Erythroblast (primary cell): ENCODE measurements around the gene TESK2.
"Not testable (repeated sequence)": the region's sequence is repeated elsewhere in the genome, so short reads cannot be mapped to it uniquely, and the experiment has no call there.

Experiments
- DNase-seq, 2 experiments: peaks; one replicate each; lab custom pipeline; 2025; lab: John Stamatoyannopoulos, UW
- GATA1 ChIP-seq: IDR thresholded peaks from 2 replicates; pipeline ENCODE4 v1.6.1; 2011; ENCODE audit warnings: low read depth, mild to moderate bottlenecking, control low read depth, low read length, moderate library complexity
- POLR2A ChIP-seq: IDR thresholded peaks from 2 replicates; pipeline ENCODE4 v1.6.1; 2011; ENCODE audit warnings: mild to moderate bottlenecking, low read length

Gene TESK2

GRCh38 chr1:45490626-45491486, at the start of gene TESK2:
Gene TESK2 (minus strand): TSS chr1:45491163. CDS start chr1:45457785, 33,378 bp downstream.
- DNase-seq, result peak; percentile 99
- TF ChIP-seq GATA1 (no peak), POLR2A (peak; percentile 93)

GRCh38 chr1:45536886-45537285, 45.9 kb upstream of the TESK2 start:
- DNase-seq, result no peak
- TF ChIP-seq POLR2A (no peak), GATA1 (no peak)

GRCh38 chr1:45535988-45536766, 45.2 kb upstream of the TESK2 start:
- DNase-seq, result no peak
- TF ChIP-seq GATA1, result no peak
- TF ChIP-seq POLR2A, result no peak

- TF ChIP-seq POLR2A (no peak), GATA1 (no peak)
- no peak for DNase-seq
These were observed 40.9 kb upstream of the TESK2 start for GRCh38 chr1:45531873-45532272.

GRCh38 chr1:45530632-45531135, 39.7 kb upstream of the TESK2 start:
- DNase-seq, result no peak
- TF ChIP-seq POLR2A, result no peak
- TF ChIP-seq GATA1, result no peak

GRCh38 chr1:45526135-45526644, 35.2 kb upstream of the TESK2 start:
- DNase-seq, result no peak
- TF ChIP-seq POLR2A (no peak), GATA1 (no peak)

- not testable (repeated sequence) for DNase-seq
These were observed 33.0 kb upstream of the TESK2 start for GRCh38 chr1:45523975-45524374.

GRCh38 chr1:45523516-45523915, 32.6 kb upstream of the TESK2 start:
- not testable (repeated sequence) for DNase-seq

- no peak for DNase-seq
- TF ChIP-seq POLR2A (no peak), GATA1 (no peak)
These were observed 31.6 kb upstream of the TESK2 start for GRCh38 chr1:45522324-45523104.

GRCh38 chr1:45521413-45522323, 30.7 kb upstream of the TESK2 start, which contains the start of gene PRDX1:
Gene PRDX1 (minus strand): TSS chr1:45521884. CDS start chr1:45519043, 2,841 bp downstream.
- TF ChIP-seq POLR2A (peak; percentile 99), GATA1 (no peak)
- peak; percentile 97 to 98 for DNase-seq

- DNase-seq, result not testable (repeated sequence)
These were observed 28.8 kb upstream of the TESK2 start for GRCh38 chr1:45519774-45520173.

- no peak for TF ChIP-seq POLR2A
- TF ChIP-seq GATA1, result no peak
- peak in 1 of 2 experiments; percentile 16 for DNase-seq
These were observed 27.9 kb upstream of the TESK2 start for GRCh38 chr1:45518910-45519309.

- not testable (repeated sequence) for DNase-seq
These were observed 27.4 kb upstream of the TESK2 start for GRCh38 chr1:45518366-45518765.
